A549 (cell line): ENCODE measurements around the gene CHIT1. TPM values are rescaled to one million over a fixed set of nuclear protein-coding genes. Genes with fewer than 3 reads are reported as not detected.

Source experiments
- ATAC-seq, 2 experiments: fragments of 200-7000 bp in 1 of 2; fragments of >200 bp in 1 of 2; cut with Nextera tagmentation in 1 of 2; cut with Tn5 transposase in 1 of 2; 3 replicates each; pipeline versions ENCODE4 v1.8.0 to v1.9.1; 2018 to 2020; ENCODE audit warnings: mild to moderate bottlenecking in 1 of 2, moderate library complexity in 1 of 2
- CTCF ChIA-PET: fragments of 300-600 bp; sonication (Branson Sonifier 250); formaldehyde crosslinking; extraction: SDS; loops from one replicate; lab custom pipeline; 2021; ENCODE audit warnings: antibody characterized with exemption, inconsistent platforms; lab: Yijun Ruan, JAX
- POLR2A ChIA-PET: fragments of 350-600 bp; formaldehyde crosslinking; extraction: SDS; loops from one replicate; lab custom pipeline; 2021; ENCODE audit warnings: antibody characterized with exemption, inconsistent platforms; lab: Yijun Ruan, JAX
- DNase-seq, 2 experiments: peaks; one replicate each; pipeline versions ENCODE4 v3.0.0 to v3.0.0-alpha.2; 2011 to 2016; ENCODE audit warnings: low read depth in 1 of 2, low spot score in 1 of 2
- FAIRE-seq: peaks from 2 replicates; lab custom pipeline; 2011; peaks lifted over from hg19 to GRCh38; lab: Jason Lieb, UNC
- H3K27ac ChIP-seq, 2 experiments: fragments of >200 bp; sonication (Bioruptor Twin); formaldehyde crosslinking; 3 replicates each; pipeline ENCODE4 v1.5.1; 2016 to 2017
- H3K4me1 ChIP-seq: fragments of >200 bp; sonication (Bioruptor Twin); formaldehyde crosslinking; 3 replicates; pipeline ENCODE4 v1.6.1; 2016
- H3K4me2 ChIP-seq: fragments of >200 bp; sonication (Bioruptor Twin); formaldehyde crosslinking; 3 replicates; pipeline ENCODE4 v1.6.1; 2016
- H3K4me3 ChIP-seq: fragments of >200 bp; sonication (Bioruptor Twin); formaldehyde crosslinking; 3 replicates; pipeline ENCODE4 v1.5.1; 2016
- H3K9me3 ChIP-seq: fragments of >200 bp; sonication (Bioruptor Twin); formaldehyde crosslinking; 3 replicates; pipeline ENCODE4 v1.6.1; 2016
- CBX2 ChIP-seq: fragments of 200-600 bp; sonication (generic); IDR thresholded peaks from 2 replicates; pipeline ENCODE4 v1.6.1; 2016; ENCODE audit warnings: low read depth, mild to moderate bottlenecking, borderline replicate concordance
- CBX8 ChIP-seq: fragments of 200-600 bp; sonication (generic); IDR thresholded peaks from 2 replicates; pipeline ENCODE4 v1.6.1; 2016
- EHF ChIP-seq: fragments of 250-450 bp; sonication (Bioruptor Pico); IDR thresholded peaks from 2 replicates; pipeline ENCODE4 v1.5.0; 2020; ENCODE audit warnings: mild to moderate bottlenecking
- EHMT2 ChIP-seq: fragments of 200-600 bp; sonication (generic); IDR thresholded peaks from 2 replicates; pipeline ENCODE4 v1.6.1; 2016; ENCODE audit warnings: antibody characterized with exemption, low read depth, mild to moderate bottlenecking, moderate library complexity
- FOSB ChIP-seq: fragments of 250-450 bp; sonication (Bioruptor Pico); IDR thresholded peaks from 2 replicates; pipeline ENCODE4 v1.5.0; 2020; ENCODE audit warnings: mild to moderate bottlenecking, moderate library complexity
- HEYL ChIP-seq: fragments of 250-450 bp; sonication (Bioruptor Pico); IDR thresholded peaks from 2 replicates; pipeline ENCODE4 v1.8.0; 2021; ENCODE audit warnings: mild to moderate bottlenecking, moderate library complexity
- HOXB13 ChIP-seq: fragments of 250-450 bp; sonication (Bioruptor Pico); IDR thresholded peaks from 2 replicates; pipeline ENCODE4 v1.5.0; 2020; ENCODE audit warnings: low read depth, mild to moderate bottlenecking, moderate library complexity
- JUNB ChIP-seq: fragments of >200 bp; sonication (Bioruptor Twin); formaldehyde crosslinking; IDR thresholded peaks from 2 replicates; pipeline ENCODE4 v1.6.1; 2016
- KDM5A ChIP-seq: fragments of 200-600 bp; sonication (generic); IDR thresholded peaks from 2 replicates; pipeline ENCODE4 v1.6.1; 2016; ENCODE audit warnings: antibody characterized with exemption, mild to moderate bottlenecking
- MAFK ChIP-seq: fragments of 450-650 bp; IDR thresholded peaks from 2 replicates; pipeline ENCODE4 v1.6.1; 2014; ENCODE audit not compliant: partially characterized antibody
- MYC ChIP-seq: IDR thresholded peaks from 2 replicates; pipeline ENCODE4 v1.6.1; 2012; ENCODE audit warnings: mild to moderate bottlenecking, inconsistent platforms, low read length, improper control_type of control experiment, borderline replicate concordance
- NFE2L2 ChIP-seq: fragments of 150-350 bp; conservative IDR thresholded peaks from 2 replicates; pipeline ENCODE4 v1.6.1; 2014; ENCODE audit warnings: low read length
- NR3C1 ChIP-seq: fragments of >200 bp; sonication (Bioruptor Twin); formaldehyde crosslinking; IDR thresholded peaks from 3 replicates; pipeline ENCODE4 v1.6.1; 2017
- POLR2AphosphoS2 ChIP-seq: conservative IDR thresholded peaks from 2 replicates; pipeline ENCODE4 v1.6.1; 2012; ENCODE audit warnings: low read length, improper control_type of control experiment, inconsistent platforms
- RCOR1 ChIP-seq: fragments of 150-350 bp; IDR thresholded peaks from 2 replicates; pipeline ENCODE4 v1.6.1; 2014; ENCODE audit warnings: antibody characterized with exemption, low read length, low read depth
- REST ChIP-seq: fragments of 200-600 bp; sonication (generic); IDR thresholded peaks from 2 replicates; pipeline ENCODE4 v1.6.1; 2016; ENCODE audit warnings: antibody characterized with exemption, mild to moderate bottlenecking, moderate library complexity
- SMC3 ChIP-seq: fragments of >200 bp; sonication (Bioruptor Twin); formaldehyde crosslinking; IDR thresholded peaks from 3 replicates; pipeline ENCODE4 v1.6.1; 2018; ENCODE audit warnings: inconsistent platforms
- TP53 ChIP-seq: fragments of 250-450 bp; sonication (Bioruptor Pico); IDR thresholded peaks from 2 replicates; pipeline ENCODE4 v1.5.0; 2021; ENCODE audit warnings: mild to moderate bottlenecking, moderate library complexity
- ZC3H11A ChIP-seq: fragments of 450-650 bp; IDR thresholded peaks from 2 replicates; pipeline ENCODE4 v1.6.1; 2014; ENCODE audit warnings: antibody characterized with exemption, mild to moderate bottlenecking
- ZFP36 ChIP-seq: fragments of 450-650 bp; IDR thresholded peaks from 2 replicates; pipeline ENCODE4 v1.6.1; 2014; ENCODE audit warnings: borderline replicate concordance; ENCODE audit not compliant: partially characterized antibody
- ZNF302 ChIP-seq: fragments of 250-450 bp; sonication (Bioruptor Pico); IDR thresholded peaks from 2 replicates; pipeline ENCODE4 v1.9.0; 2021; ENCODE audit warnings: inconsistent platforms, mild to moderate bottlenecking, moderate library complexity
- WGBS: methylation state at CpG from one replicate; pipeline ENCODE4 v1.1.6; 2017; ENCODE audit errors: missing lambda C conversion rate; 5-methylcytosine and 5-hydroxymethylcytosine counted together
- polyA plus RNA-seq, 4 experiments: library from polyadenylated mRNA; depleted of rRNA in 3 of 4; stranded (reverse); fragments of >200 nt; fragmentation: RNase III in 1 of 4; extraction: RNeasy Plus Mini Kit Qiagen cat#74134 plus additional on column Dnase treatment in 1 of 4; gene quantifications; 2 replicates in 3 of 4; 3 replicates in 1 of 4; pipeline ENCODE4 v1.2.3, GENCODE V29; 2011 to 2017
- TF ChIP-seq, protein P1 (sequence below): fragments of 150-350 bp; IDR thresholded peaks from 2 replicates; pipeline ENCODE4 v1.6.1; 2014; ENCODE audit warnings: low read depth, mild to moderate bottlenecking, low read length
- TF ChIP-seq, protein P2 (sequence below): IDR thresholded peaks from 2 replicates; pipeline ENCODE4 v1.6.1; 2012
- TF ChIP-seq, protein P3 (sequence below): fragments of 250-450 bp; sonication (Bioruptor Pico); IDR thresholded peaks from 2 replicates; pipeline ENCODE4 v1.5.0; 2020; ENCODE audit warnings: low read depth, mild to moderate bottlenecking, moderate library complexity
- TF ChIP-seq, protein P4 (sequence below): IDR thresholded peaks from 2 replicates; pipeline ENCODE4 v1.6.1; 2012
- TF ChIP-seq, protein P5 (sequence below): fragments of >200 bp; sonication (Bioruptor Twin); formaldehyde crosslinking; IDR thresholded peaks from 3 replicates; pipeline ENCODE4 v1.6.1; 2016

CHIT1 gene
- polyA plus RNA-seq, 2 of the 4 experiments (the other 2 are of a cell fraction): not detected

DNA sequence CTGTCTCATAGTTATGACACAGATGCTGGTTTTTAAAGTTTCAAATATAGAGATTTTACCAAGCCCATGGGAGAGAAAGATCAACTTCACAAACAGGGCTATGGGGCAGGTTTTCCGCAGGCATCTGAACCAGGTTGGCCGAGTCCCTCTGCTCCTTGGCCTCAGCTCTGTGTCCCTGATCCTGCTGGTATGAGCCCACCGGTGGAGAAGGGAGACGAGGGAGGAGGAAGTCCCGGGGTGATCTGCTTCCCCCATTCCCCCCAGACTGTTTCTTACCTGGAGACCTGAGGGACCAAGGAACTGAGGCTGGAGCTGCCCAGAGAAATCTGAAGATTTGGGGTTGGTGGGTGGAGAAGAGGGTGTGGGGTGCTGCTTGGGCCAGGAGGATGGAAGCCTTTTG lies 46.9 kb upstream of the CHIT1 start:
- Histone ChIP-seq H3K4me1 (peaks cover 13% of the 10 kb centered on the region), H3K9me3 (no peaks in the 10 kb centered on the region)
- CTCF ChIA-PET: interaction anchor here (0.7 to 21.3 kb wide), 9 partner anchors 7 to 237 kb away, joined by 3 to 510 read pairs (median 5); partner anchors contain the start of gene FMOD
- no peak for FAIRE-seq
- no peak for TF ChIP-seq FOSB (CRISPR knock-in tag)
- no peak for TF ChIP-seq NR3C1
- TF ChIP-seq JUNB: no peak
- TF ChIP-seq ZNF302 (CRISPR knock-in tag): no peak
- no peak for TF ChIP-seq CBX8
- TF ChIP-seq, protein P1, sequence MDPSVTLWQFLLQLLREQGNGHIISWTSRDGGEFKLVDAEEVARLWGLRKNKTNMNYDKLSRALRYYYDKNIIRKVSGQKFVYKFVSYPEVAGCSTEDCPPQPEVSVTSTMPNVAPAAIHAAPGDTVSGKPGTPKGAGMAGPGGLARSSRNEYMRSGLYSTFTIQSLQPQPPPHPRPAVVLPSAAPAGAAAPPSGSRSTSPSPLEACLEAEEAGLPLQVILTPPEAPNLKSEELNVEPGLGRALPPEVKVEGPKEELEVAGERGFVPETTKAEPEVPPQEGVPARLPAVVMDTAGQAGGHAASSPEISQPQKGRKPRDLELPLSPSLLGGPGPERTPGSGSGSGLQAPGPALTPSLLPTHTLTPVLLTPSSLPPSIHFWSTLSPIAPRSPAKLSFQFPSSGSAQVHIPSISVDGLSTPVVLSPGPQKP: no peak
- TF ChIP-seq MAFK: no peak
- TF ChIP-seq POLR2AphosphoS2: no peak
- no peak for TF ChIP-seq ZC3H11A
- TF ChIP-seq, protein P2, sequence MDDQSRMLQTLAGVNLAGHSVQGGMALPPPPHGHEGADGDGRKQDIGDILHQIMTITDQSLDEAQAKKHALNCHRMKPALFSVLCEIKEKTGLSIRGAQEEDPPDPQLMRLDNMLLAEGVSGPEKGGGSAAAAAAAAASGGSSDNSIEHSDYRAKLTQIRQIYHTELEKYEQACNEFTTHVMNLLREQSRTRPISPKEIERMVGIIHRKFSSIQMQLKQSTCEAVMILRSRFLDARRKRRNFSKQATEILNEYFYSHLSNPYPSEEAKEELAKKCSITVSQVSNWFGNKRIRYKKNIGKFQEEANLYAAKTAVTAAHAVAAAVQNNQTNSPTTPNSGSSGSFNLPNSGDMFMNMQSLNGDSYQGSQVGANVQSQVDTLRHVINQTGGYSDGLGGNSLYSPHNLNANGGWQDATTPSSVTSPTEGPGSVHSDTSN: no peak
- no peak for TF ChIP-seq HEYL (CRISPR knock-in tag)
- no peak for TF ChIP-seq REST
- TF ChIP-seq EHF (CRISPR knock-in tag): no peak
- TF ChIP-seq KDM5A: no peak
- TF ChIP-seq, protein P3, sequence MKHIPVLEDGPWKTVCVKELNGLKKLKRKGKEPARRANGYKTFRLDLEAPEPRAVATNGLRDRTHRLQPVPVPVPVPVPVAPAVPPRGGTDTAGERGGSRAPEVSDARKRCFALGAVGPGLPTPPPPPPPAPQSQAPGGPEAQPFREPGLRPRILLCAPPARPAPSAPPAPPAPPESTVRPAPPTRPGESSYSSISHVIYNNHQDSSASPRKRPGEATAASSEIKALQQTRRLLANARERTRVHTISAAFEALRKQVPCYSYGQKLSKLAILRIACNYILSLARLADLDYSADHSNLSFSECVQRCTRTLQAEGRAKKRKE (CRISPR knock-in tag): no peak
- TF ChIP-seq MYC: no peak
- TF ChIP-seq CBX2: no peak
- TF ChIP-seq, protein P4, sequence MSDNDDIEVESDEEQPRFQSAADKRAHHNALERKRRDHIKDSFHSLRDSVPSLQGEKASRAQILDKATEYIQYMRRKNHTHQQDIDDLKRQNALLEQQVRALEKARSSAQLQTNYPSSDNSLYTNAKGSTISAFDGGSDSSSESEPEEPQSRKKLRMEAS: no peak
- TF ChIP-seq ZFP36: no peak
- TF ChIP-seq, all 56 proteins: peak for 0
- Histone ChIP-seq H3K4me3 (no peak overlapping the region), H3K4me2 (no peak overlapping the region), H3K27ac (no peak overlapping the region)
- POLR2A ChIA-PET: interaction anchor here (0.7 kb wide), 1 partner anchor 295 kb away, joined by 6 read pairs; no protein-coding TSS in a partner anchor
- WGBS: 66% methylated on average over 5 of the region's 5 CpGs
- DNase-seq: no peak
- no peak for ATAC-seq

DNA sequence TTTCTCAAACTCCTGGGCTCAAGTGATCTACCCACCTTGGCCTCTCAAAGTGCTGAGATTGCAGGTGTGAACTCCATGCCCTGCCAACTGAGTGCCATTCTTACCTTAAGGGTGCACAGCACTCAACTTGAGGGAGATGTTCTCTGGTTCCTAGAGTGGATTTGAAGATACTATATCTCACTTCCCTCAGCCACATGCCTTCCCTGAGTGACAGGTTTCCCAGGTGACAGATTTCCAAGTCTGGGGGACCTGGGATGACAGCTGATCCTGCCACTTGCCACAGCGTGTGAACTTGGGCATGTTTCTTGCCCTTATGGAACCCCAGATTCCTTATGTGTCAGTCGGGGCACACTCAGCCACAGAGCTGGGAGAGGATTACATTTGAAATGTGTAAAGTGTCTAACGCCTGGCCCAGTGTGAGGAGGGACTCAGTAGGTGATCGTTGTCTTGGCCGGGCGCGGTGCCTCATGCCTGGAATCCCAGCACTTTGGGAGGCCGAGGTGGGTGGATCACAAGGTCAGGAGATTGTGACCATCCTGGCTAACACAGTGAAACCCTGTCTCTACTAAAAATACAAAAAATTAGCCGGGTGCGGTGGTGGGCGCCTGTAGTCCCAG lies 46.3 kb upstream of the CHIT1 start:
- ATAC-seq (no peak), FAIRE-seq (no peak), DNase-seq (no peak)
- Histone ChIP-seq H3K9me3 (no peaks in the 10 kb centered on the region), H3K27ac (no peak overlapping the region), H3K4me1 (peaks cover 7% of the 10 kb centered on the region), H3K4me2 (no peak overlapping the region), H3K4me3 (no peak overlapping the region)
- ChIA-PET POLR2A (interaction anchor here (1.0 kb wide), 1 partner anchor 52 kb away, joined by 5 read pairs; no protein-coding TSS in a partner anchor), CTCF (interaction anchor here (0.7 to 21.3 kb wide), 11 partner anchors 9 to 236 kb away, joined by 3 to 510 read pairs (median 7); partner anchors contain the start of genes BTG2 and FMOD)
- WGBS: 80% methylated on average over 11 of the region's 11 CpGs
- TF ChIP-seq NFE2L2 (no peak), TP53 (CRISPR knock-in tag) (no peak), SMC3 (no peak), EHMT2 (no peak), HOXB13 (CRISPR knock-in tag) (no peak), ZC3H11A (no peak), RCOR1 (no peak)
- TF ChIP-seq, protein P5, sequence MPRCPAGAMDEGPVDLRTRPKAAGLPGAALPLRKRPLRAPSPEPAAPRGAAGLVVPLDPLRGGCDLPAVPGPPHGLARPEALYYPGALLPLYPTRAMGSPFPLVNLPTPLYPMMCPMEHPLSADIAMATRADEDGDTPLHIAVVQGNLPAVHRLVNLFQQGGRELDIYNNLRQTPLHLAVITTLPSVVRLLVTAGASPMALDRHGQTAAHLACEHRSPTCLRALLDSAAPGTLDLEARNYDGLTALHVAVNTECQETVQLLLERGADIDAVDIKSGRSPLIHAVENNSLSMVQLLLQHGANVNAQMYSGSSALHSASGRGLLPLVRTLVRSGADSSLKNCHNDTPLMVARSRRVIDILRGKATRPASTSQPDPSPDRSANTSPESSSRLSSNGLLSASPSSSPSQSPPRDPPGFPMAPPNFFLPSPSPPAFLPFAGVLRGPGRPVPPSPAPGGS: no peak
- TF ChIP-seq, protein P1: no peak
